NCI-H2227 treated with DMSO at 0.1 percent for 48 hours (cell line): Measurements from ENCODE around the gene LASP1NB.

ENCODE experiments used
- DNase-seq: peaks from one replicate; lab custom pipeline; 2025; lab: John Stamatoyannopoulos, UW

LASP1NB gene

GRCh38 chr17:38925263-38925995 is at the start of gene LASP1NB:
TSS of gene LASP1NB (plus strand) at chr17:38925614.
- peak; percentile 88 for DNase-seq

DNA sequence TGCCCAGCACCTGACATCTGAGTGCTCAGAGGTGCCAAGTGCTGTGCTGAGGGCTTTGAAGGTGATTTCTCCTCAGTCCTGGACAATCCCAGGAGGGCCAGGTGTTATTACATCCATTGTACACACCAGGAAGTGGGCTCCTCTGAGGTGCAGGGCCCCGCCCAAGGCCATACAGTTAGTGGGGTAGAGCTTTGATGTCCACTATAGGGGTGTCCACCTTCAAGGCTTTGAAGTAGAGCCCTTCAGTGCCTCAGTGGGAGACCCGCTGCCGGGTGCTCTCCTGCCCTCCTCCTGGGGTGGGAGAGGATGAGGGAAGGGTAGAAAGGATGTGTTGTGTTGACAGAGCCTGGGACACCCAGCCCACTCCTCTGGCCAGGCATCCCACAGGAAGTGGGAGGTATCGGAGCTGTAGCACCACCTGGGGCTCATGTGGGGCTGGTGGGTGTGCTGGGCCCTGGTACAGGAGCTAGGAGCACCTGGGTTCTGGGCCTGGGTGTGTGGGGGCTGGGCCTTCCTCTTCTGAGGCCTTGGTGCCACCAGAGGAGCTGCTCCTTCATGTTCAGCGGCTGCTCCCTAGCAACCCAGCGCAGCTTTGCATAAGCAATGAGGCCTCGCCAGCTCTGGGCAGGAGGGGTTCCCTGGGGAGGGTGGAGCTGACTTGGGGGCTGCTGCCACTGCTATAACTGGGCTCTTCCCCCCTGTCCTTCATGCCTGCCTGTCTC is 48.1 kb upstream of the LASP1NB start:
- no peak for DNase-seq

DNA sequence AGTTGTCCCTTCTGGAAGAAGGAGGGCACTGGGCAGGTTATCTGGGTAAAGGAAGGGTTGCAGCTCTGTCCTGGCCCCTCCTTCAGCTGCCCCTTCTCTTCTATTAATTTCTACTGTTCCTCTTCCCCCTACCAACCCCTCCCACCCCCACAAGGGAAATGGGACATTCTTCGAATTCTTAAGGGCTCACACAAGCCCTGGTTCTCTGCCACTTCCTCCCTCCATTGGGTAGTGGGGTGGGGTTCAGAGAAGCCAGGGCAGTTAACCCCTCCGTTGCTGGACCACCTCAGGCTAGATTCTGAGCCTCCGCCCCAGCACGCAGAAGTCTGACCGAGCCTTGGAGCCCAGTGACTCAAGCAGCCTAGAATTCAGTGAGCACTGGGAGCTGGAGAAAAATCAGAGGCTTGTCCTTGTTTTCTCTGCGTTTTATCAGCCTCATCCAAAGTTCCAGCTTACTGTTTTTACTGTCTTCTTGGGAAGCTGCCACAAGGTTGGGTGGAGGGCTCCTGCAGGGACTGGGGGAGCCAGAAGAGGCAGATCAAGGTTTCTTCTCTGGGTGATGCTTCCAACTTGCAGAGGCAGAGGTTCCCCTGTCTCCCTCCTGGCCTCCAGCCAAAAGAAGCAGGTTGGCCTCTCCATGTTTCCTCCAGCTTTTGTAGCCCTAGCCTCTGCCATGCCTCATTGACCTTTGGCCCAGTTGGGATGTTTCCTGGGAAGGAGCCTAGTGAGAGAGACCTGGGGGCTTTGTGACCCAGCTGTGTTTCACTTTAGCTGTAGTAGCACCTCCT is 45.3 kb upstream of the LASP1NB start:
- no peak for DNase-seq

DNA sequence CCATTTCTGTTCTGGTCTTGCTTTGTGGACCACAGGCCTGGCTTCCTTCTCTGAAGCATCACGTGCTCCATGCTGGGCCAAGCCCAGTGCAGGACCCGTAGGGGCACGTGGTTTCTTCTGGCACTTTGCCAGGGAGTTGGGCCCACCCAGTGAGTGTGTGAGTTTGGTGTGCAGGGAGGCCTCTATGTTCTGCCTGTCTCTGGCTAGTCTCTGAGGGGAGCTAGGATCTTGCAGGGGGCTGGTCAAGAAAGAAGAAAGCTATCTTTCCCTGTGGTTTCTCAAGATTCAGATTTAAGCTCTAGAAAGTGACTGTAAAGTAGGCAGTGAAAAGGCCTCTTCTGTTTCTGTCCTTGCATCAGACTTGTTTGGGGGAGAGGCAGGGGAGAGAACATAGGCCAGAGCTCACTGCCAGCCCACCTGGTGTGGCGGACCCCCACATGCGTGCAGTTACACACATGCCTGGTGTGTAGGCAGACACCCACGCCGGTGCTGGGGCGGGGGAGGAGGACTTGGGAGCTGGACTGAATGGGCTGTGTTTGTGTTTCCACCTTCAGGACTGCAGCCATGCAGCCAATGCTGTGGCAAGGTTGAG is 43.7 kb upstream of the LASP1NB start:
- peak; percentile 73 for DNase-seq

GRCh38 chr17:38882870-38883269 is 42.5 kb upstream of the LASP1NB start:
- no peak for DNase-seq

DNA sequence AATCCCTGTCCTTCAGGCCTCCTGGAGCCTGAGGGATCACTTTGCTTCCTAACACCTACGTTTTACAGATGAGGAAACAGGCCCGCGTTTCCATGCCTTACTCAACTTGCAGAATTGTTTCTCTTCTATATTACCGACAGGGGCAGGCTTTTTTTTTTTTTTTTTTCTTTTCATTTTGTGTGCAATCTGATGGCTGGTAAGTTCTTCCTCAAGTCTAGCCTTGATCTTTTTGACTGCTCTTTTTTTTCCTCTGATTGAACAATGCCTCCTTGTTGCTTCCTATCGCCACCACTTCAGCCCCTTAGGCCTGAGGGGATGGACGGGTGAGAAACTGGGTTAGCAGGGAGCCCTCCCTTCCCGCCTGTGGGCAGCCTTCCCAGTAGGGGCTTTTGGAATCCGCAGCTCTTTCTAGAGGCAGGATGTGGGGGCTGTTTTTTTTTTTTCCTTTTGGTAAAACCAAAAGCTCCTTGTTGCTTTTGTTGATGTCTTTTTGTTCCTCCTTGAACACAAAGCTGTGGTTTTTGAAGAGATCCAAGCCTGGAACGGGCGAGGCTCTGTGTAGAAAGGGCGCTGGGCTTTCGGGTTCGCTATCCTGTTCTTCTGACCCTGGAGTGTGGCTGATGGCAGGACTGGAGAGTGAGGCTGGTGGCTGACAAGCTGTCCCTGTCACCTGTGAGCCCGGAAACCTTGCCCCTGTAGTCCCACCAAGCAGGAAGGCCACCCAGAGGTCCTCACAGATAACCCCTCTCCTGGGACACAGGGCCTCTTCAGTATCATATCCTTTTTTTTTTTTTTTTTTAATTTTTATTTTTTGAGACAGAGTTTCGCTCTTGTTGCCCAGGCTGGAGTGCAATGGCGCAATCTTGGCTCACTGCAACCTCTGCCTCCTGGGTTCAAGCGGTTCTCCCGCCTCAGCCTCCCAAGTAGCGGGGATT is 41.6 kb upstream of the LASP1NB start:
- DNase-seq = no peak

DNA sequence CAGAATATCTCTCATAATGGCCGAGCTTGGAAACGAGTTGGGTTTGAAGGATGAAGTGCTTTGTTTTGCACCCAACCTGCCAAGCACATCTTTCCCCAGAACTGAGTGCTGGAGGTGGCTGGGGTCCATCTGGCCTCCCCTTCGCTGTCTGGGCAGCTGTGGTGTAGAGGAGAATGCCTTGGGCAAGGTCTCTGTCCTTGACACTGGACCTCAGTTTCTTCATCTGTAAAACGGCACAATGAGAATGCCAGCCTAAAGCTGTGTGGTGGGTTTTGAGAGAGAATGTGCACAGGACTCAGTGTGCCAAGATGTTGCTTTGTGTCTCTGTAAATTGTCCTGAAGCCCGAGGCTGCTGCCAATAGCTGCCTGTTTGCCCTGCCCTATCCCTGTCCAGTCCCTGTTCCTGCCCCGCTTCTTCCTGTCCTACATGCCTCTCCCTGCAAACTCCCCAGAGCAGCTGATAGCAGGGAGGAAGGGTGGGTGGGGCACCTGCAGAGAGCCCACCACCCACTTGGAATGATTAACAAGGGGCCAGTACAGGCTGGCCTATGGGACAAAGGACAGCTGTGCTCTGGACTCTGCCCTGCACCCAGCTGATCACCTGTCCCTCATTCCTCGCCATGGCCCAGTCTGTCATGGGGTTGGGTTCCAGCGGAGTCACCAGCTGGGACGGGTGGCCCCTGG is 40.2 kb upstream of the LASP1NB start:
- peak; percentile 12 for DNase-seq

DNA sequence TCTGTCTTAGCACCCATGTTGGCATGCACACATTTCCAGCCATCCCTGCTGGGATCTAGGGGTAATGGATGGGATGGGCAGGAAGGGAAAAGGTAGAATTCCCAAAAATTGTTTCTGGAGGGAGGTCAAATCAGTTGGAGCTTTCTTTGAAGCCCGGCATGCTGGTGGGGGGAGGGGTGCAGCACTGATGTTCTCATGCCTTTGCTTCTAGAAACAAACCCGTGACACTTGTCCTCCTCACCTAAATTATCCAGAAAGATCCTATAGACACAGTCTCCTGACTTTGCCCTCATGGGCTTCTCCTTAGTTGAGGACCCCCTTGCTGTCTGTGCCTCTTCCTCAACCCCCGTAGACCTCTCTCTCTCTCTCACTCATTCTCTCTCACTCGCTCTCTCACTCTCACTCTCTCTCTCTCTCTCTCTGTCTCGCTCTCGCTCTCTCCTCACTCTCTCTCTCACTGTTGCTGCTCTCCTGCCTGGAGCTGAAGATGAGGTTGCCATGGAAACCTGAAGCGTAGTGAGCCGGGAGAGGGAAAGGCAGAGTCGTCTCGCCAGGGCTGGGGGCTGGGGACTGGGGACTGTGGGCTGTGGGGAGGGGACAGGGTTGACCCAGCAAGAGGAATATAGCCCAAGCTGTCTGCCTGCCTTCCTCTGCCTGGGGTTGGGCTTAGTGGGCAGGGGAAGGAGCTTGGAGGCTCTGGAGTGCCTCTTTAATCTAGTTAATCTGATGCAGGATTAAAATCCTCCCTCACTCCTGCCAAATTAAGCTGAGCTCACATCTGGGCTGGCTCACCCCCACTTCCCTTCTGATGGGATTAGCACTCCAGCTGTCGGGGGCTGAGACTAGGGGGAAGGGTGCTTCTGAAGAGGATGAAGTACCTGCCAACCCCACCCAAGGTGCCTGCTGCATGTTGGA is 39.4 kb upstream of the LASP1NB start:
- DNase-seq = peak; percentile 87

DNA sequence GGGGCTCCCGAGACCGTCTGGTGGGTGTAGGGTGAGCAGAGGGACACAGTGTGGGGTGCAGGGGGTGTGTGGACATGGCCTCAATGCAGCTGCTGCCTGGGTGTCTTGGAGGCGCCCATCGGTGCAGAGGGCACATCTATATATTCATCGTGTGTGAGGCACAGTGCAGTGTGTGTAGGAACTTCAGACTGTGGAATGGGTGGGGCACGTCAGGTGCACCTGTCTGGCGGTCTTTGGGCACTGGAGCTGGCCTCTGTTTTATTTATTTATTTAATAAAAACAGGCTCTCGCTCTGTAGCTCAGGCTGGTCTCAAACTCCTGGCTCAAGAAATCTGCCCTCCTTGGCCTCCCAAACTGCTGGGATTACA is 38.8 kb upstream of the LASP1NB start:
- no peak for DNase-seq

DNA sequence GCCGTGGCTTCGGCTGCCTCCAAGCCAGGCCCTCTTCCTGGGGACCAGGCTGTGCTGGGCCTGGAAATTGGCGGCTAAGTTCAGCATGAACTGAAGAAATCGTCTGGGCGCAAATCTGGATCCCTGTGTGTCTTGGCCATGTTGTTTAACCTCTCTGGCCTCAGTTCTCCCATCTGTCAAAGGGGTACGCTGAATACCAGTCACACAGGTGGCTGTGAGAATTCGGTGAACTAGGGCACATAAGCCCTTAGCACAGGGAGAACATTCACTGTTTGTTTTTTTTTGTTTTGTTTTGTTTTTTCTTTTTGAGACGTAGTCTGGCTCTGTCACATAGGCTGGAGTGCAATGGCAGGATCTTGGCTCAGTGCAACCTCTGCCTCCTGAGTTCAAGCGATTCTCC is 36.6 kb upstream of the LASP1NB start:
- DNase-seq = no peak

DNA sequence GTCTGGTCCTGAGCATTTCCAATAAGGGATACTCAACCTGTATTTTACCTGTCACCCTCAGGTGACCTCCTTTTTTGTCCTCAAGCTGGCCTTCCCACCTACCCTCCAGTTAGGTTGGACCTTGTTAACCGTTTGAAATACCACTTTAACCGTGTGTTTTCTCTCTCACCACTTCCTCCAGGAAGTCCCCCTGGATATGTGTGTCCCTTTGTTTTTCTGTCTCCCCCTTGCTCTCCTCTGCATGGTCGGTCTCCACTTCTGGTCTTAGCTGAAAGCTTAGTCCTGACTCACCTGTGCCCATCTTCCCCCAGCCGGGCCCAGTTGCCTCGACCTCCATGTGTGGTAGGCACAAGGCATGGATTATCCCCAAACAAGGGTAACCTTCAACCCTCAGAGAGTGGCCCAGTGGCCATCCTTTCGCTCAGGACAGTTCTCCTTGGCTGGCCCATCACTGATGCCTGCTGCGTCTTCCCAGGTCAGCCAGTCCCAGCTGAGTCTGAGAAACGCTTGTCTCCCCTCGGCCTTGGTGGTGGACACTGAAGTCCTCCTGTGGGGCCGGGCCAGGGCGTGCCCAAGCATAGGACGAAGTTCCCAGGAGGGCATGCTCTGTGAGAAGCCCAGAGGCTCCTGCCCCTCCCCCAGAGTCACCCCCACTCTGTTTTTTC is 35.5 kb upstream of the LASP1NB start:
- DNase-seq = no peak

DNA sequence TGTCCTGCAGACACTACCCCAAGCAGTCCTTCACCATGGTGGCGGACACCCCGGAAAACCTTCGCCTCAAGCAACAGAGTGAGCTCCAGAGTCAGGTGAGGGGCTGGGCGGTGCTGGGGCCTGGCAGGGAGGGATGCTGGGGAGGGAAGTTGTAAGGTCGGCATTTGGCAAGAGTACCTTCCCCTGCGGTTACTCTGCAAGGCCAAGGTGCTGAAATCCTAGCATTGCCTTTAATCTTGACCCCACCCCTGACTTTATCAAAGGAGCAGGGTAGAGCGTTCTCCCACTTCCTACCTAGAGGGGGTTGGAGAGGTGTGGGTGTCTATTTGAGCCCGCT is 35.0 kb upstream of the LASP1NB start:
- no peak for DNase-seq

DNA sequence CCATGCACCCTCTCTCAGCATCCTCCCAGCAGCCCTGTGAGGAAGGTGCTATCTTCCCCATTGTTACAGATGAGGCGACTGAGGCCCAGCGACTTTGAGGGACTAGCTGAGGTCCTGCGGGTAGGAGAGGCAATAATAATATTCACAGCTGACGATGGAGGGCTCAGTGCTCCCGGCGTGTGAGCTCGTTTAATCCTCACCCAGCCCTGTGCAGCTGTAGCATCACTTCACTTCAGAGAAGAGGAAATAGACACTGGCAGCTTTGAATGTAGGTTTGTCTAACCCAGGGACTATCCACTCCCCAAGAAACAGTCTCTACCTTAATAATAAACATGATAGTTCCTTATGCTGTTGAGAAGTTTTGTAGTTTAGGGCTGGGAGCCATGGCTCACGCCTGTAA is 34.0 kb upstream of the LASP1NB start:
- DNase-seq = no peak

DNA sequence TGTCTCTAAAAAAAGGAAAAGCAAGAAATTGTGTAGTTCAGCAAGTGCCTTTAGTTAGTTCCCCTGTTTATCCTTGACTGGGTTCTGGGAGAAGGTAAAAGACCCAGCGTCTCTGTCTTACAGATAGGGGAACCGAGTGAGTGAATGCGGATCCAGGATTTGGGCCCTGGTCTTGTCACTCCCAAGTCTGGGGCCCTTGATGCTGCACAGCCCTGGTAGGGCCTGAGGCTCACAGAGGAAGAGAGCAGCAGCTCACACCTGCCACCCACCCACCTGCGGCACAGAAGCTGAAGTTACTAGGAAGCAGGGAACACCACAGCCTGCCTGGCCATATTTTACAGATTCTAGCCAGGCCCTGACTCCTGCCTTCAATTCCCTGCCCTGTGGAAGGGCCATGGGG is 33.3 kb upstream of the LASP1NB start:
- no peak for DNase-seq

DNA sequence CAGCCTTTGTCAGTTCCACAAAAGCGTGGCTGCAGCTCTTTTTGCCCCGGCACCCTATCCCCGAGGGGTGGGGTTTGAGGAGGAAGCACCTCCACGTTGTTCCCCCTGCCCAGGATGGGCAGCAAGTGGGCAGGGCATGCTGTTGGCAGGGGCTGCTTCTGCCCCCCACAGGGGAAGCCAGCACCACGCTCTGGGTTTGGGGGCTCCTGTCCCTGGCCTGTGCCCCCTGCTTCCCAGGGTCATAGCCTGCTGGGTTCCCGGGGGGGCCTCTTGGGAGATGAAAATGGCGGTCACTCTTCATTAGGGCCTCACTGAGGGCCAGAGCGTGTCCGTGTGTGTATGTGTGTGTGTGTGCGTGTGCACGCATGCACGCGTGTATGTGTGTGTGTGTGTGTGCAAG is 32.8 kb upstream of the LASP1NB start:
- no peak for DNase-seq

DNA sequence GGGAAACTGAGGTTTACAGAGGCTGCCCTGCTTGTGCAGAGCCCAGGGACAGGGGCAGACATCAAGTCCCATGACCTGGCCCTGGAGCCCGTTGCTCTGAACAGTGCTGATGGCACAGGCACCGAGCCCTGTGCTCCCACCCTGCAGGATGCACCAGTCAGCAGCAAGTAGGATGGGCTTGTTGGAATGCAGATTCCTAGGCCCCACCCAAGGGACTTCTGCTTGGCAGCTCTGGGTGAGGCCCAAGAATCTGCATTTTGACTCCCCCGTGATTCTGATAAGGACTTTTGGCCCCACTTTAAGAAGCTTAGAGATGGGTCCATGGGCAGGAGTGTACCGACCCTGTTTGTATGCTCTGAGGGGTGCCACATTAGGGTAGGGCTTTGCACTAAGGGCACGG is 32.3 kb upstream of the LASP1NB start:
- DNase-seq = no peak

GRCh38 chr17:38893607-38894006 is 31.8 kb upstream of the LASP1NB start:
- DNase-seq = no peak

GRCh38 chr17:38894276-38894675 is 31.1 kb upstream of the LASP1NB start:
- DNase-seq = no peak

GRCh38 chr17:38896346-38896954 is 29.0 kb upstream of the LASP1NB start:
- no peak for DNase-seq
